GM12891 (cell line): ENCODE data around the gene COMMD1.

ENCODE experiments used
- PAX5 ChIP-seq: IDR thresholded peaks from 2 replicates; pipeline ENCODE4 v1.6.1; 2011; ENCODE audit warnings: low read length, moderate library complexity, mild to moderate bottlenecking; ENCODE audit not compliant: insufficient read depth, severe bottlenecking
- POLR2A ChIP-seq: IDR thresholded peaks from 2 replicates; pipeline ENCODE4 v1.6.1; 2011; ENCODE audit warnings: low read depth, low read length, control low read depth
- POLR2AphosphoS5 ChIP-seq: IDR thresholded peaks from 2 replicates; pipeline ENCODE4 v1.6.1; 2011; ENCODE audit warnings: low read depth, low read length, control low read depth
- SPI1 ChIP-seq: IDR thresholded peaks from 2 replicates; pipeline ENCODE4 v1.6.1; 2011; ENCODE audit warnings: low read depth, low read length, control low read depth
- TAF1 ChIP-seq: IDR thresholded peaks from 2 replicates; pipeline ENCODE4 v1.6.1; 2011; ENCODE audit warnings: low read depth, low read length, control low read depth

- TF ChIP-seq POLR2AphosphoS5 (no peak), POLR2A (no peak), TAF1 (no peak), SPI1 (no peak), PAX5 (no peak)
Measured at GRCh38 chr2:62036229-62036628, 130.8 kb downstream of the COMMD1 start.
